OCI-LY7 (cell line): ENCODE data around the gene KSR1. TPM values are rescaled to one million over a fixed set of nuclear protein-coding genes. Genes with fewer than 3 reads are reported as not detected.

Experiments used
- BruUV-seq: library from RNA; stranded (reverse); fragments of 400-500 nt; replicated peaks from 2 replicates; lab custom pipeline; 2021; lab: Mats Ljungman, UMichigan
- CTCF ChIA-PET: fragments of 300-600 bp; sonication (Branson Sonifier 250); formaldehyde crosslinking; loops from one replicate; lab custom pipeline; 2022; ENCODE audit warnings: antibody characterized with exemption; ENCODE audit not compliant: unreplicated experiment; lab: Charles Lee
- POLR2A ChIA-PET: fragments of 300-600 bp; sonication (Branson Sonifier 250); formaldehyde crosslinking; loops from one replicate; lab custom pipeline; 2022; ENCODE audit warnings: antibody characterized with exemption; lab: Charles Lee
- DNase-seq: peaks from one replicate; pipeline ENCODE4 v3.0.0-alpha.2; 2015; ENCODE audit warnings: low spot score
- H2AFZ ChIP-seq: fragments of 200-600 bp; sonication (generic), shearing (Covaris generic); 2 replicates; pipeline ENCODE4 v1.6.1; 2014; ENCODE audit warnings: mild to moderate bottlenecking, antibody characterized with exemption, low read length, moderate library complexity
- H3K27ac ChIP-seq: fragments of 200-600 bp; sonication (generic); 2 replicates; pipeline ENCODE4 v1.5.1; 2014; ENCODE audit warnings: mixed run types, low read depth, mild to moderate bottlenecking, moderate library complexity, low read length, inconsistent platforms; ENCODE audit not compliant: poor library complexity, severe bottlenecking
- H3K36me3 ChIP-seq: fragments of 200-600 bp; sonication (generic); 2 replicates; pipeline ENCODE4 v1.6.1; 2014; ENCODE audit warnings: mild to moderate bottlenecking, antibody characterized with exemption, low read length, moderate library complexity, mixed read lengths; ENCODE audit not compliant: insufficient read depth
- H3K4me1 ChIP-seq: fragments of 200-600 bp; sonication (generic); 2 replicates; pipeline ENCODE4 v1.5.1; 2014; ENCODE audit warnings: mild to moderate bottlenecking, low read length; ENCODE audit not compliant: insufficient read depth, poor library complexity, severe bottlenecking
- H3K4me2 ChIP-seq: fragments of 200-600 bp; sonication (generic); 2 replicates; pipeline ENCODE4 v1.6.1; 2014; ENCODE audit warnings: mild to moderate bottlenecking, low read length
- H3K4me3 ChIP-seq: fragments of 200-600 bp; sonication (generic); 2 replicates; pipeline ENCODE4 v1.5.1; 2014; ENCODE audit warnings: mild to moderate bottlenecking, low read depth, low read length; ENCODE audit not compliant: poor library complexity, severe bottlenecking
- H3K79me2 ChIP-seq: fragments of 200-600 bp; sonication (generic); 2 replicates; pipeline ENCODE4 v1.6.1; 2016; ENCODE audit warnings: low read depth, mild to moderate bottlenecking, low read length, moderate library complexity, mixed read lengths; ENCODE audit not compliant: insufficient read depth
- H3K9me2 ChIP-seq: fragments of 200-600 bp; sonication (generic); 2 replicates; pipeline ENCODE4 v1.6.1; 2016; ENCODE audit warnings: mild to moderate bottlenecking, low read length, mixed read lengths; ENCODE audit not compliant: insufficient read depth
- H3K9me3 ChIP-seq: fragments of 200-600 bp; sonication (generic); 2 replicates; pipeline ENCODE4 v1.6.1; 2014; ENCODE audit warnings: mild to moderate bottlenecking, mixed run types, low read length, mixed read lengths
- H4K20me1 ChIP-seq: fragments of 200-600 bp; sonication (generic); 2 replicates; pipeline ENCODE4 v1.6.1; 2014; ENCODE audit warnings: mild to moderate bottlenecking, antibody characterized with exemption, low read length, moderate library complexity, mixed read lengths; ENCODE audit not compliant: insufficient read depth
- EZH2phosphoT487 ChIP-seq: fragments of 200-600 bp; sonication (generic); IDR thresholded peaks from 2 replicates; pipeline ENCODE4 v1.6.1; 2018; ENCODE audit warnings: low read depth, borderline replicate concordance, mild to moderate bottlenecking, mixed run types, antibody characterized with exemption, low read length, moderate library complexity, mixed read lengths
- intact Hi-C: fragments of 100-400 bp; cut with micrococcal nuclease; formaldehyde crosslinking; loops from one replicate; pipeline ENCODE4 v1.10.0; 2022; ENCODE audit not compliant: unreplicated experiment
- total RNA-seq, 2 experiments: library from RNA; depleted of rRNA in 1 of 2; stranded (reverse); fragments of >200 nt in 1 of 2; shearing (Covaris generic) in 1 of 2; gene quantifications; 2 replicates each; pipeline ENCODE4 v1.2.3, GENCODE V29; 2014 to 2022
- TF ChIP-seq, protein P1 (sequence below): fragments of 200-600 bp; sonication (generic); conservative IDR thresholded peaks from 2 replicates; pipeline ENCODE4 v1.5.1; 2014; ENCODE audit warnings: mild to moderate bottlenecking, antibody characterized with exemption, low read length, moderate library complexity, mixed read lengths

Gene KSR1
- total RNA-seq, 2 experiments from 2014 or later: 2.2 to 4.1 TPM

DNA sequence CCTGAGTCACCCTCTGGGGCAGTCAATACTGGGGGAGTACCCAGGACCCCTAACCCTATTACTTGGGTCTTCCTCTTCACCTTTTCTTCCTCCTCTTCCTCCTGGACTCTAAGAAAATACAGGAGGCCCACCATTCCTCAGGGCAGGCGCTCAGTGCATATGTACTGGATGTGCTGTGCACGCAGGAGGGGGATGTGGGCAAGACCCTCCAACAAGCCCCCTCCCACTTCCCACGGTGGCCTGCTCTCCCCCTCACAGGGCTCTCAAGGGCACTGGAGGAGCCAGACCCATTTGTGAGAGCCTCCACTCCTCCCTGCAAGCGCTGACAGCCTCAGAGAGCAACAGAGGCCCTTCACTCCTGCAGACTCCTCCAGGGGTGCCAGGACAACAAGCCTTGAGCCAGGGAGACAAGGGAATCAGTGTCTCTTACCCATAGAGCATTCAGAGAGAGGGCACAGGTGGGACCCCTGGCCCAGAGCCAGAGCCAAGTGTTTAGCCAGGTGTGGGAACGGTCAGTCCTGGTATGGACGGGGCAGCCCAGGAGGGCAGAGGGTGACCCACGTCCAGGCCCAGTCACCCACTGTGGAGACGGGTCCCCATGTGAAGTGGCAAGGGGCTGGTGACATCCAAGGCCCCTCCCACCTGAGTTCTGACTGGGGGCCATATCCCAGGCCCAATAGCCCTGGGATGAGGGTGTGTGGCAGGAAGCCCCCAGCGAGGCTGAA lies 27.3 kb upstream of the KSR1 start:
- ChIA-PET CTCF (no interaction called here), POLR2A (no interaction called here)
- BruUV-seq: no TSS peak
- no peaks in the 10 kb centered on the region for H3K9me2 ChIP-seq
- no peak for DNase-seq
- no peak overlapping the region for H3K4me2 ChIP-seq
- H3K36me3 ChIP-seq: no peaks in the 10 kb centered on the region
- intact Hi-C loops: no loop called here
- H3K4me1 ChIP-seq: no peaks in the 10 kb centered on the region
- H3K27ac ChIP-seq: no peak overlapping the region
- H2AFZ ChIP-seq: no peak overlapping the region
- H4K20me1 ChIP-seq: no peaks in the 10 kb centered on the region
- H3K79me2 ChIP-seq: no peaks in the 10 kb centered on the region
- no peaks in the 10 kb centered on the region for H3K9me3 ChIP-seq
- no peak overlapping the region for H3K4me3 ChIP-seq
- TF ChIP-seq, protein P1, sequence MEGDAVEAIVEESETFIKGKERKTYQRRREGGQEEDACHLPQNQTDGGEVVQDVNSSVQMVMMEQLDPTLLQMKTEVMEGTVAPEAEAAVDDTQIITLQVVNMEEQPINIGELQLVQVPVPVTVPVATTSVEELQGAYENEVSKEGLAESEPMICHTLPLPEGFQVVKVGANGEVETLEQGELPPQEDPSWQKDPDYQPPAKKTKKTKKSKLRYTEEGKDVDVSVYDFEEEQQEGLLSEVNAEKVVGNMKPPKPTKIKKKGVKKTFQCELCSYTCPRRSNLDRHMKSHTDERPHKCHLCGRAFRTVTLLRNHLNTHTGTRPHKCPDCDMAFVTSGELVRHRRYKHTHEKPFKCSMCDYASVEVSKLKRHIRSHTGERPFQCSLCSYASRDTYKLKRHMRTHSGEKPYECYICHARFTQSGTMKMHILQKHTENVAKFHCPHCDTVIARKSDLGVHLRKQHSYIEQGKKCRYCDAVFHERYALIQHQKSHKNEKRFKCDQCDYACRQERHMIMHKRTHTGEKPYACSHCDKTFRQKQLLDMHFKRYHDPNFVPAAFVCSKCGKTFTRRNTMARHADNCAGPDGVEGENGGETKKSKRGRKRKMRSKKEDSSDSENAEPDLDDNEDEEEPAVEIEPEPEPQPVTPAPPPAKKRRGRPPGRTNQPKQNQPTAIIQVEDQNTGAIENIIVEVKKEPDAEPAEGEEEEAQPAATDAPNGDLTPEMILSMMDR: no peak
- no peak for TF ChIP-seq EZH2phosphoT487

DNA sequence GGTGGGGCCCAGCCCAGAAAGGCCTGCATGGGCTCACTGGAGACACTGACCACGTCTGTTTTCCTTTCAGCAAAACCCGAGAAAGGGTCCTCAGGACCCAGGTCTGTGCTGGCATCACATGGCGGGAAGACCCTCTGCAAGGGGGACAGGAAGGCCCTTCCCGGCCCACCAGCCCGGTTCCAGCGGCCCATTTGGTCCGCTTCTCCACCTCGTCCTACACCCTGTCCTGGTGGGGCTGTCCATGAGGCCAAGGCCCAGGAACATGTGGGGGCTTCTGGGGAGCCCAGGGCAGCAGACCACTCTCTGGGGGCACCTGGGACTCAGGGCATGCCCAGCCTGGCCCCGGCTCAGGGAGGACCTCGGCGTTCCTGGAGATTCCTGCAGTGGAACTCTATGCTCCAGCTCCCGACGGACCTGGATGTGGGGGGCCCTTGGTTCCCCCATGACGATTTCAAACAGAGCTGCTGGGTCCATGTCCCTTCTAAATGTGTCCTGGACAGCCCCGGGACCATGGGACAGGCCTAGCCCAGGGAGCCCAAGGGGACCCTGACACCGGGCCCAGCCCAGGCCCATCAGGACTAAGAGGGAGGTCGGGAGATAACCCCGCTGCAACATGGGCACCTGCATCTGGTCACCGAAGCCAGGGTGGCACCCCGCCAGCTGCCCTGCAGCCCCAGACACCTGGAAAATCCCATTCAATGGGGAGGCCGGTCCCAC lies 26.4 kb upstream of the KSR1 start:
- TF ChIP-seq, protein P1: no peak
- TF ChIP-seq EZH2phosphoT487: no peak
- Histone ChIP-seq H3K79me2 (no peaks in the 10 kb centered on the region), H4K20me1 (no peaks in the 10 kb centered on the region), H3K9me3 (no peaks in the 10 kb centered on the region), H3K4me3 (no peak overlapping the region), H3K36me3 (no peaks in the 10 kb centered on the region), H3K9me2 (no peaks in the 10 kb centered on the region), H3K4me1 (no peaks in the 10 kb centered on the region), H3K4me2 (no peak overlapping the region), H2AFZ (no peak overlapping the region), H3K27ac (no peak overlapping the region)
- ChIA-PET CTCF (no interaction called here), POLR2A (no interaction called here)
- BruUV-seq: no TSS peak
- no peak for DNase-seq
- intact Hi-C loops: loop anchor here (10.0 kb wide), 1 partner anchor 65 kb away; no protein-coding TSS in a partner anchor
